ENCODE results near the gene PACRG. TPM values are rescaled to one million over a fixed set of nuclear protein-coding genes. Genes with fewer than 3 reads are reported as not detected.

The PACRG gene
- total and polyA plus RNA-seq, 2 of the 8 experiments (the other 6 are each of a cell fraction or from before 2014, with no cell fraction given): 0.44 to 0.54 TPM

DNA sequence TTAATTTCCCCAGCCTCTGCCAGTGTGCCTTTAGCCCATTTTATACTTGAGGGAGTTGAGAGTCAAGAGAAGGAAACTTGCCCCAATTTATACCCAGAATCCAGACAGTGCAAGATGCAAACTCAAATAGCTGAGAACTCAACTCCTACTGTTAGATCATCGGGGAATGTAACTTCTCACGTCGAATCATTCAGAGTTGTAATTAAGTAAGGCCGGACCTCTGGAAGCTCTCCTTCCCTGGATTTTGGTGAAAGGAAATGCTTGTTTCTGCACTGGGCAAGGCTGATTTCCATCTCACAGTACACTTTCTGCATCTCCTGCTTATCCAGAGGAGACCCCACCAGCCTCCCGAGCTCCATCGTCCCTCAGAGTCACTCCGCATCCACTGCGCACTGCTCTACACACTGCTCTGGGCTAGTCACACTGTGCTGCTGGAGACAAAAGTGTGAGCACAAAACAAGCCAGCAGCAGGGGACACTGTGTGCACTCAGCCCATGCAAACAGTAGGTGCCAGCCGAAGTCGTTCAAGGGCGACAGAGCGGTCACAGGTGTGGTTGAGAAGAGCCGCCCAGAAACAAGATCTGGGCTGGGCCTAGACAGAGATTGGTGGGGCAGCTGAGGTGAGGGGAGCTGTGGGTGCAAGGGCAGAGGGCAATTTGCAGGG, 536.4 kb downstream of the PACRG start:
- no peaks in the 10 kb centered on the region for H3K36me3 ChIP-seq (ENCODE audit: control insufficient read depth in 2 of 4, insufficient read depth in 4 of 4, low read length in 3 of 4)
- 89% methylated on average over 13 of the region's 13 CpGs; no CpG with 5 or more reads in 1 of the 2 experiments for WGBS, 2 experiments (ENCODE audit: extremely low coverage in 1 of 2, insufficient coverage in 1 of 2, insufficient read length in 1 of 2, insufficient replicate concordance in 2 of 2, low coverage in 1 of 2, low lambda C conversion rate in 2 of 2, missing lambda C conversion rate in 1 of 2)
- no peaks in the 10 kb centered on the region for H3K79me2 ChIP-seq (ENCODE audit: control insufficient read depth in 1 of 2, insufficient read depth in 2 of 2, low read length in 2 of 2)
- TF ChIP-seq POLR2AphosphoS5 (IDR thresholded peaks at IDR 0.05; ENCODE audit: low read depth, low read length) (no peak), SUZ12 (IDR thresholded peaks at IDR 0.05; ENCODE audit: low read length) (no peak), CEBPB (IDR thresholded peaks at IDR 0.05; ENCODE audit: low read depth, low read length) (no peak), CBX8 (IDR thresholded peaks at IDR 0.05; ENCODE audit: borderline replicate concordance, low read depth, low read length) (no peak), NANOG (IDR thresholded peaks at IDR 0.05; ENCODE audit: insufficient read depth, low read depth, low read length, poor library complexity, severe bottlenecking) (no peak), SP1 (IDR thresholded peaks at IDR 0.05; ENCODE audit: low read depth, low read length) (no peak), CREB1 (IDR thresholded peaks at IDR 0.05) (no peak), KDM1A (IDR thresholded peaks at IDR 0.05; ENCODE audit: borderline replicate concordance, low read length) (no peak), SIX5 (IDR thresholded peaks at IDR 0.05; ENCODE audit: low read depth, low read length) (no peak), MAFK (IDR thresholded peaks at IDR 0.05; ENCODE audit: low read depth, low read length) (no peak), USF2 (IDR thresholded peaks at IDR 0.05; ENCODE audit: low read length) (no peak), CHD1 (IDR thresholded peaks at IDR 0.05; ENCODE audit: low read depth, low read length) (no peak), EP300 (IDR thresholded peaks at IDR 0.05; ENCODE audit: borderline replicate concordance in 1 of 2, low read depth in 2 of 2, low read length in 2 of 2) (no peak)

More for the DNA sequence above, 536.4 kb downstream of the PACRG start:
- no peaks in the 10 kb centered on the region for H4K20me1 ChIP-seq (replicated peaks in 1 of 2; ENCODE audit: control insufficient read depth in 1 of 2, insufficient read depth in 2 of 2, low read length in 2 of 2)
- FAIRE-seq (no peak), DNase-seq (ENCODE audit: low read depth in 1 of 2, low spot score in 2 of 2) (no peak)
- H4K91ac ChIP-seq (replicated peaks; ENCODE audit: insufficient read length, low read length): peak overlapping the region; percentile 38
- CTCF ChIA-PET (ENCODE audit: partially characterized antibody): interaction anchor here (1.3 to 1.7 kb wide), 4 partner anchors 16 to 81 kb away, joined by 3 to 5 read pairs (median 4); no protein-coding TSS in a partner anchor
- no peak overlapping the region for H3K4me3 ChIP-seq (ENCODE audit: extremely low read depth in 1 of 4, insufficient read depth in 2 of 4, low read depth in 3 of 4, low read length in 4 of 4)
- no peak overlapping the region for H2BK5ac ChIP-seq (ENCODE audit: low read depth, low read length)
- no peaks in the 10 kb centered on the region for H3K79me1 ChIP-seq (ENCODE audit: low read depth, low read length)
- no peak overlapping the region for H3K14ac ChIP-seq (ENCODE audit: insufficient read length)
- H4K8ac ChIP-seq (ENCODE audit: extremely low read depth, insufficient read depth, low read length): no peak overlapping the region
- peaks cover 3 to 8% (median 6%) of the 10 kb centered on the region in 4 experiments for H3K27me3 ChIP-seq (replicated peaks in 1 of 4; ENCODE audit: control insufficient read depth in 3 of 4, extremely low read depth in 1 of 4, insufficient read depth in 3 of 4, low read length in 3 of 4)
- H3K4me2 ChIP-seq (ENCODE audit: insufficient read depth in 1 of 2, low read depth in 2 of 2, low read length in 2 of 2): no peak overlapping the region
- no peak overlapping the region for H2BK15ac ChIP-seq (ENCODE audit: low read length)
- H3K18ac ChIP-seq (ENCODE audit: extremely low read depth, low read length): peak overlapping the region; percentile 17; the same call in 1 of the 2 replicates
- no peaks in the 10 kb centered on the region for H3K9me3 ChIP-seq (ENCODE audit: insufficient read depth in 2 of 2, low read depth in 1 of 2, low read length in 1 of 2)
- H2AK5ac ChIP-seq (ENCODE audit: low read depth, low read length): no peak overlapping the region
- no peak overlapping the region for H3K23ac ChIP-seq (ENCODE audit: insufficient read length)
- no peak overlapping the region; the same call in 1 of the 2 replicates for H2BK12ac ChIP-seq (ENCODE audit: low read depth, low read length)
- peaks cover 9% of the 10 kb centered on the region; the same call in 1 of the 2 replicates for H3K23me2 ChIP-seq (ENCODE audit: low read depth, low read length)
- H3K4me1 ChIP-seq (replicated peaks in 1 of 4; ENCODE audit: control insufficient read depth in 3 of 4, insufficient read depth in 4 of 4, low read length in 3 of 4): peaks cover 3 to 21% (median 20%) of the 10 kb centered on the region in 4 experiments
- H2BK120ac ChIP-seq (replicated peaks; ENCODE audit: low read depth, low read length): no peak overlapping the region
- no peak overlapping the region for H2AFZ ChIP-seq (ENCODE audit: low read length)
- H3K56ac ChIP-seq (replicated peaks; ENCODE audit: insufficient read length, low read depth, low read length): no peak overlapping the region
- peak overlapping the region; percentile 40 for H3K4ac ChIP-seq (replicated peaks; ENCODE audit: insufficient read length, low read depth, low read length)
- H3K27ac ChIP-seq (ENCODE audit: low read depth, low read length): no peak overlapping the region
- no peak overlapping the region for H3K9ac ChIP-seq (replicated peaks in 1 of 4; ENCODE audit: extremely low read depth in 1 of 4, low read depth in 3 of 4, low read length in 3 of 4)
- H4K5ac ChIP-seq (ENCODE audit: insufficient read length, low read depth, low read length): no peak overlapping the region
- H2BK20ac ChIP-seq (ENCODE audit: low read length): no peak overlapping the region
- POLR2A ChIA-PET (ENCODE audit: partially characterized antibody): no interaction called here
